ENCODE results near the gene MAPT. TPM values are rescaled to one million over a fixed set of nuclear protein-coding genes. Genes with fewer than 3 reads are reported as not detected.

MAPT gene
- total and polyA plus RNA-seq, 4 donors, result 0.27 to 3.8 (median 1.8) TPM

DNA sequence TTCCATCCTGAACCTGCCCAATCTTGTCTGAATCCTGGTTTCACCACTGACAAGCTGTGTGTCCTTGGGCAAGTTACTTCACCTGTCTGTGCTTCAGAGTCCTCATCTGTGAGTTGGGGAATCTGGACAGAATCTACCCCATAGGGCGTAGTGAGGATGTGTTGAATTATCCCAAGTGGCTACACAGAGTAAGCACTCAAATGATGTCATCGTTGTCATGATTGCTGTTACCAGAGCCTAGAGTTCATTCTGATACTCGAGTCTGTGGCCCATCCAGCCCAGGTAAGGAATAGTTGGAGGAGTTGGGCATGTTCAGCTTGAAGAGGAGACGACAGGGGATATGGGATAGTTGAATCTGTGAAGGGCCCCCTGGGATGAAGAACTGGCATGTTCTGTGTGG is 45.9 kb downstream of the MAPT start:
- WGBS, 2 donors, result 76 to 87% methylated on average over 4 of the region's 4 CpGs
- Histone ChIP-seq H3K9me3 (ENCODE audit: control insufficient read depth in 4 of 4, insufficient read depth in 3 of 4, low read length in 3 of 4) (no peaks in the 10 kb centered on the region), H3K9ac (ENCODE audit: insufficient read depth in 1 of 2, low read length in 2 of 2) (no peak overlapping the region), H3K4me3 (no peak overlapping the region), H3K36me3 (ENCODE audit: control insufficient read depth in 4 of 4, insufficient read depth in 4 of 4, low read length in 4 of 4) (no peaks in the 10 kb centered on the region), H3K27ac (ENCODE audit: low read depth in 1 of 2, low read length in 1 of 2) (no peak overlapping the region), H3K27me3 (ENCODE audit: control insufficient read depth in 3 of 3, insufficient read depth in 3 of 3, low read length in 2 of 3) (peaks cover 0 to 25% (median 4%) of the 10 kb centered on the region in 3 donors), H3K4me1 (ENCODE audit: control insufficient read depth in 5 of 5, insufficient read depth in 5 of 5, low read length in 5 of 5) (peaks cover 0 to 3% (median 0%) of the 10 kb centered on the region in 5 donors)
- TF ChIP-seq, protein P1, sequence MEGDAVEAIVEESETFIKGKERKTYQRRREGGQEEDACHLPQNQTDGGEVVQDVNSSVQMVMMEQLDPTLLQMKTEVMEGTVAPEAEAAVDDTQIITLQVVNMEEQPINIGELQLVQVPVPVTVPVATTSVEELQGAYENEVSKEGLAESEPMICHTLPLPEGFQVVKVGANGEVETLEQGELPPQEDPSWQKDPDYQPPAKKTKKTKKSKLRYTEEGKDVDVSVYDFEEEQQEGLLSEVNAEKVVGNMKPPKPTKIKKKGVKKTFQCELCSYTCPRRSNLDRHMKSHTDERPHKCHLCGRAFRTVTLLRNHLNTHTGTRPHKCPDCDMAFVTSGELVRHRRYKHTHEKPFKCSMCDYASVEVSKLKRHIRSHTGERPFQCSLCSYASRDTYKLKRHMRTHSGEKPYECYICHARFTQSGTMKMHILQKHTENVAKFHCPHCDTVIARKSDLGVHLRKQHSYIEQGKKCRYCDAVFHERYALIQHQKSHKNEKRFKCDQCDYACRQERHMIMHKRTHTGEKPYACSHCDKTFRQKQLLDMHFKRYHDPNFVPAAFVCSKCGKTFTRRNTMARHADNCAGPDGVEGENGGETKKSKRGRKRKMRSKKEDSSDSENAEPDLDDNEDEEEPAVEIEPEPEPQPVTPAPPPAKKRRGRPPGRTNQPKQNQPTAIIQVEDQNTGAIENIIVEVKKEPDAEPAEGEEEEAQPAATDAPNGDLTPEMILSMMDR (IDR thresholded peaks at IDR 0.05; ENCODE audit: control extremely low read depth, extremely low read depth), result no peak
- DNase-seq (no peak), ATAC-seq (ENCODE audit: insufficient read depth, low FRiP score) (no peak)

DNA sequence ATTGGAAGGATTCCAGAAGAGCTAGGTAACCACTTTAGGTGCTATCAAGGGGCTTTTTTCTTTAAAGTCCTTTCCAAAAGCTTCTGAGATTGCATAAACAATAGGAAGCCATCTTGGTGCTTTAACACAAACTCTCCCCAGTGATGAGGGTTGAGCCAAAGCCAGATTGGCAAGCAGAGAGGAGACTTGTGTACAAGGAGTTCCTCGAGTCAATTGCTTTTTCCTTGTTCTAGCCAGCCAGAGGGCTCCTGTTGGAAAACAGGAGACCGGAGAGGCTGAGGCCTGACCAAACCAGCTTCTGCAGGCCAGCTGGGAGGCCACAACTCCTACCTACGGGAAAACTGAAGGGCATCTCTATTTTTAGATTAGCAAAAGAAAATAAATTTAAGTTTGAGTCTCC is 46.5 kb downstream of the MAPT start:
- H3K9me3 ChIP-seq (ENCODE audit: control insufficient read depth in 4 of 4, insufficient read depth in 3 of 4, low read length in 3 of 4), result no peaks in the 10 kb centered on the region
- no peak overlapping the region for H3K4me3 ChIP-seq
- peak; percentile 24 to 79 (median 43) for DNase-seq
- no peak overlapping the region for H3K27ac ChIP-seq (ENCODE audit: low read depth in 1 of 2, low read length in 1 of 2)
- no peak overlapping the region for H3K9ac ChIP-seq (ENCODE audit: insufficient read depth in 1 of 2, low read length in 2 of 2)
- WGBS, 2 donors, result 45 to 79% methylated on average over 3 of the region's 3 CpGs
- no peak for ATAC-seq (ENCODE audit: insufficient read depth, low FRiP score)
- TF ChIP-seq, protein P1 (IDR thresholded peaks at IDR 0.05; ENCODE audit: control extremely low read depth, extremely low read depth), result no peak
- H3K36me3 ChIP-seq (ENCODE audit: control insufficient read depth in 4 of 4, insufficient read depth in 4 of 4, low read length in 4 of 4), result no peaks in the 10 kb centered on the region
- peaks cover 0 to 25% (median 4%) of the 10 kb centered on the region in 3 donors for H3K27me3 ChIP-seq (ENCODE audit: control insufficient read depth in 3 of 3, insufficient read depth in 3 of 3, low read length in 2 of 3)
- peaks cover 0 to 3% (median 0%) of the 10 kb centered on the region in 5 donors for H3K4me1 ChIP-seq (ENCODE audit: control insufficient read depth in 5 of 5, insufficient read depth in 5 of 5, low read length in 5 of 5)

DNA sequence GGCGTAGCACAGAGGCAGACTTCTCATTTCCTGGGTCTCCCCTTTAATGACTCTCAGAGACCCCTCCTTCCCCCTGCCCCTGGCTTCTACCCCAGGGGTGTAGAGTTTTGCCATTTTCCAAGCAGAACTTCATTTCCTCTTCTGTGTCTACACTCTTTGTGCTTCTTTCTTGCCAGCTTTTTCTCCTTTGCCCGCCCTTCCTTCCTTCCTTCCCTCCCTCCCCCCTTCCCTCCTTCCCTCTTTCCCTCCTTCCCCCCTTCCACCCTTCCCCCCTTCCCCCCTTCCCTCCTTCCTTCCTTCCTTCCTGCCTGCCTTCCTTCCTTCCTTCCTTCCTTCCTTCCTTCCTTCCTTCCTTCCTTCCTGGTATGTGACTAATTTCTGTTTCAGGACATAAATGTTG is 47.0 kb downstream of the MAPT start:
- Histone ChIP-seq H3K4me1 (ENCODE audit: control insufficient read depth in 5 of 5, insufficient read depth in 5 of 5, low read length in 5 of 5) (peaks cover 0 to 3% (median 0%) of the 10 kb centered on the region in 5 donors), H3K4me3 (no peak overlapping the region), H3K27ac (ENCODE audit: low read depth in 1 of 2, low read length in 1 of 2) (no peak overlapping the region), H3K9me3 (ENCODE audit: control insufficient read depth in 4 of 4, insufficient read depth in 3 of 4, low read length in 3 of 4) (peaks cover 0 to 2% (median 0%) of the 10 kb centered on the region in 4 donors), H3K9ac (ENCODE audit: insufficient read depth in 1 of 2, low read length in 2 of 2) (no peak overlapping the region), H3K36me3 (ENCODE audit: control insufficient read depth in 4 of 4, insufficient read depth in 4 of 4, low read length in 4 of 4) (no peaks in the 10 kb centered on the region), H3K27me3 (ENCODE audit: control insufficient read depth in 3 of 3, insufficient read depth in 3 of 3, low read length in 2 of 3) (peaks cover 0 to 25% (median 4%) of the 10 kb centered on the region in 3 donors)
- ATAC-seq (ENCODE audit: insufficient read depth, low FRiP score) (no peak), DNase-seq (no peak)
- 35 to 39% methylated on average over 2 of the region's 2 CpGs for WGBS, 2 donors
- TF ChIP-seq, protein P1 (IDR thresholded peaks at IDR 0.05; ENCODE audit: control extremely low read depth, extremely low read depth), result no peak

DNA sequence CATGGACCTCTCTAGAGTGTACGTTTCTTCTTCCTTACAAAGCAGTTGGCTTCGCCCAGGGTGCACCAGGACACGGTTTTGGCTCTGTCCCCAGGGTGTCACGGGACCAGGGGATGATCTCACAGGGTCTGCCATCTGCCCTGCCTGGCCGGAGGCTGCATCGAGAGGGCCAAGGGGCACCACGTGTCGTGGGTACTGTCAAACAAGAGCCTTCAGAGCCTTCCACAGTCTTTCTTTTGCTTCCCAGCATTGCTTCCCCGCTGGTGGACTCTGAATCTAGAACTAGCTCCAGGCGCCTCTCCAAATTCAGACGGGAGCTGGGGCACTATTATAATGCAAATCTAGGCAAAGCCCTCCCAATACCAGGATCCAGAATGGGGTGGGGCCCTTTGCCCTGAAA is 47.9 kb downstream of the MAPT start:
- ATAC-seq (ENCODE audit: insufficient read depth, low FRiP score) (no peak), DNase-seq (peak in 1 of 3 donors; percentile 16)
- TF ChIP-seq, protein P1 (IDR thresholded peaks at IDR 0.05; ENCODE audit: control extremely low read depth, extremely low read depth), result no peak
- H3K36me3 ChIP-seq (ENCODE audit: control insufficient read depth in 4 of 4, insufficient read depth in 4 of 4, low read length in 4 of 4), result no peaks in the 10 kb centered on the region
- WGBS, 2 donors, result 57 to 72% methylated on average over 11 of the region's 11 CpGs
- no peak overlapping the region for H3K9ac ChIP-seq (ENCODE audit: insufficient read depth in 1 of 2, low read length in 2 of 2)
- H3K27ac ChIP-seq (ENCODE audit: low read depth in 1 of 2, low read length in 1 of 2), result peak overlapping the region in 1 of 2 donors; percentile 49
- H3K27me3 ChIP-seq (ENCODE audit: control insufficient read depth in 3 of 3, insufficient read depth in 3 of 3, low read length in 2 of 3), result peaks cover 0 to 25% (median 4%) of the 10 kb centered on the region in 3 donors
- peaks cover 0 to 3% (median 0%) of the 10 kb centered on the region in 5 donors for H3K4me1 ChIP-seq (ENCODE audit: control insufficient read depth in 5 of 5, insufficient read depth in 5 of 5, low read length in 5 of 5)
- H3K4me3 ChIP-seq, result no peak overlapping the region
- peaks cover 0 to 2% (median 0%) of the 10 kb centered on the region in 4 donors for H3K9me3 ChIP-seq (ENCODE audit: control insufficient read depth in 4 of 4, insufficient read depth in 3 of 4, low read length in 3 of 4)

Measured in lung (tissue), 12 donors.